DMS 273 treated with DMSO at 0.1 percent for 48 hours (cell line): ENCODE measurements around the gene PSMB10.

Experiments used
- DNase-seq: peaks from one replicate; lab custom pipeline; 2025; lab: John Stamatoyannopoulos, UW

The PSMB10 gene

GRCh38 chr16:67963662-67964321, 27.1 kb upstream of the PSMB10 start:
- no peak for DNase-seq

DNA sequence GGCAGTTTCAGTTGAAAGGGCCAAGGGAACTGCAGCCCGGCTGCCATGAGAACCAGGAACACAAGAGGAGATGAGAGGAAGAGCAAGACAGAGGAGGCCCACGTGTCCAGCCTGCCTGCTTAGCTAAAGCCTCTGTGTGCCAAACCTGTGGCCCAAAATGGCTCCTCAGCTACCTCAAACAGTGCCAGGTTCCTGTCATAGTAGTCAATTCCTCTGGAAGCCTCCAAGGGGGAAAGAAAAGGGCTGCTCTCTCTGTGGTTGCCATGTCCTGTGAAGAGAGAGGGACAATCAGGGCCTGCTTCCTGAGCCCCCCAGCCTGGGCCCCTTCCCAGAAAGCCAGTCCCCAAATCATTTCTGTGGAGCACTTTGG, 26.6 kb upstream of the PSMB10 start:
- DNase-seq, result no peak

GRCh38 chr16:67962135-67962534, 25.5 kb upstream of the PSMB10 start:
- no peak for DNase-seq

GRCh38 chr16:67961551-67961957, 24.9 kb upstream of the PSMB10 start:
- DNase-seq, result peak; percentile 37

- DNase-seq, result no peak
Observed at GRCh38 chr16:67959536-67960329, 23.1 kb upstream of the PSMB10 start.

DNA sequence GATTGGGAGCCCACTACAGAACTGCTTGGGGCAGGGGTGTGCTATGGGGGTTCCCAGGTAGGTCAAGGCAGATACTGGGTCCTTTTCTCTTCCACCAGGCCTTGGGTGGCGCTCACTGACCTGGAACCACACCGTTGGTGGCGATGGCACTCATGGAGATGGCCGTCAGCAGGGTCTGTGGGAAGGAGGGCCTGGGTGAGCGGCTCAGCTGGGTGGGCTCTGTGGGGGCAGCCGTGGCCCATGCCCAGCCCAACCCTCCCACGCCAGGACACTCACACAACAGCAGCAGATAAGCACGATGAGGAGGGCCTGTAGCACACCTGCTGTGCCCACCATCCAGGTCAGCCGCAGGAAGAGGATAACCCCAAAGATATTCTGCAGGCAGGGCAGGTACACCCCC, 21.0 kb upstream of the PSMB10 start:
- no peak for DNase-seq

GRCh38 chr16:67954421-67955196, 18.0 kb upstream of the PSMB10 start:
- DNase-seq, result no peak

DNA sequence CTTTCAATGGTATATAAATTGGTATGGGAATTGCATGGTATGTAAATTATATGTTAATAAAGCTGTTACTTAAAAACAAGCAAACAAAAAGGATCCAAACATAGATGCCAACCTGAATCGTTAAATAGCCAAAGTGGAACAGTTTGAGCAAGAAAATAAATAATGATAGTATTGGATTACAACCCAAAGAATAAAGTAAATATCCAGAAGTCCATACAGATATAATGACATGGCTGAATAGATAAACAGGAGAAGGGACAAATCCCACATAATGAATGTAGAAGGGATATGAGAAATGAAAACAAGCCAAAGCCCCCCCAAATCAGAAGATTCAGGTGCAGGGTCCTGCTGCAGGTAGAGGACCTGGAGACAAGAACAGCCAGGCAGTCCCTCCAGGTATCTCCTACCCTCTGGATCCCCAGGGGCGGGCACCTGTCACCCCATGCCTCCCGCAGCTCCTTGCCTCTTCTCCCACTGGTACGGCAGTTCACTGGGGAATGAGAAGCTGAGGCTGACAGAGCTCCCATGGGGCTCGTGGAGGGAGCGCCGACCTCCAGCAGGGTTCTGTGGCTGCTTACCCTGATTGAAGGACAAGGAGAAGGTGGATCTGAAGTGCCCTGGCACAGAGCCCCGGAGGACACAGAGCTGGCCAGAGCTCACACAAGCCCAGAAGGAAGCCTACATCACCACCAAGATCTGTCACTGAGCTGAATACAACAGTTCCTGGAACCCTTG, 17.2 kb upstream of the PSMB10 start:
- no peak for DNase-seq

DNA sequence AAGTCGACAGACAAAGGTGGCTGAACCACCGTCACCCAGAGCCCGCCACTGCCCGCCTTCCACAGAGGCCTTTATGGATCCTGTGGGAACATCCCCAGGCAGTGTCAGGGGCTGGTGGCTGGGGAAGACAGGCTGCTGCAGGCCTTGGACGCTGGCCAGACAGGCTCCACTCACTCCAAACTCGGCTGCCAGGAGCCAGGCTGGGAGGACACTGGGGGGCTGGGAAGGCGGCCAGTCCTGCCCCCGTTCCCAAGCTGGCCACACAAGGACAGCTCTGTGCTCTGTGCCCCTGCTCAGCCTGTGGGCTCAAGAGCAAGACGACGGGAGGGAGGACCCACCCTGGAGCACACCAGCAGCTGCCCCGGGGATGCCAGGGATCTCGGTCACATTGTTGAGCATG, 14.8 kb upstream of the PSMB10 start:
- DNase-seq, result no peak

GRCh38 chr16:67950335-67950843, 13.7 kb upstream of the PSMB10 start:
- DNase-seq, result no peak

GRCh38 chr16:67949645-67950044, 13.0 kb upstream of the PSMB10 start:
- no peak for DNase-seq

- DNase-seq, result no peak
Observed at GRCh38 chr16:67948015-67948414, 11.4 kb upstream of the PSMB10 start.

DNA sequence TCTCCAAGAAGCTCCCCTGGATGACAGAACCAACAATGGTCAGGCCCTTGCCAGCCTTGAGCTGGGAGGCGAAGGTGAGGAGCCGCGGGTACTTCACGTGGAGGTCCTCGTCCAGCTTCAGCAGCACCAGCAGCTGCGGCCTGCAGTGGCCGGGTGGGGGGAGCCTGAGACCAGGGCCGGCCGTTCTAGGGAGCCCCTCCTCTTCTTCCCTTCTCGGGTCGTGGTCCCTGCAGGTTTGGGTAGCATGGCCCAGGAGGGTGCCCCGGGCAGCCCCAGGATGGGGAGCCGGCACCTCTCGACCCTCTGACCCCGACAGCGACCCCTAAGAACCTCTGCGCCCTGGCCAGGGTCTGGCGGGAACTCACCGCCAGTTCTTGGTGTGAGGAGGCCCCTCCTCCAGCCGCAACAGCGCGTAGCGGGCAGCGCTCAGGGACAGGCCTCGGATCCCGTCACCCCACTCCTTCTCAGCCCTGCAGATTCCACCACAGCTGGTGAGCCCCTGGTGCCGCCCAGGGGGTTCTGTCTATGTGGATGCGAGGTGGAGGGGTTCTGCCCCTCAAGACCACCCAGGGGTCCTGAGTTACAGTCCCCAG, 10.4 kb upstream of the PSMB10 start:
- DNase-seq, result no peak

GRCh38 chr16:67946128-67946569, 9.5 kb upstream of the PSMB10 start:
- no peak for DNase-seq

DNA sequence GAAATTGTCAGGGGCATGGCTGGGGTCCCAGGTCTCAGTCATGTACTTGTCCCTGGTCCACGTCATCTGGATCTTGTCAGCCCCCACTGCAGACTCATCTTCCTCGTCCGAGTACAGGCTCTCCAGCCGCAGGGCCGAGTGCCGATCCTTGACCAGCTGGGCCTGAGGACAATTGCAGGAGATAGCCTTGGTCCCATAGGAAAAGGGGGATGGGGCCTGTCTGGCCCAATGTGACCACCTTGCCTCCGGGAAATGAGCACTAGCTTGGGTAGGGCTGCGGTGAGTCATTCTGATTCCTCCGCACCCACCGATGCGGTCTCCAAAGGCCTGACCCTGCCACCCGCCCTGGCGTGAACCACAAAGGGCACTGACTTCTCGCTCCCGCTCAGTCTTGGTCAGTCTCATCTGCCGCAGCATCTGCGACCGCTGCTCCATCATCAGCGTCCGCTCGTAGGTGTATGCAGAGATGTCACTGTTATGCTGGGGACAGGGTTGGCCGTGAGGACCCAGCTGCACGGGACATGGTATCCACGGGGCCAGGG, 8.8 kb upstream of the PSMB10 start:
- no peak for DNase-seq

- no peak for DNase-seq
Observed at GRCh38 chr16:67944690-67945391, 8.2 kb upstream of the PSMB10 start.

GRCh38 chr16:67943619-67944504, 7.2 kb upstream of the PSMB10 start, which contains the start of gene LCAT:
TSS of gene LCAT (minus strand) at chr16:67944120. CDS start at chr16:67944101, 19 bp downstream.
- no peak for DNase-seq

- DNase-seq, result no peak
Observed at GRCh38 chr16:67943256-67943618, 6.6 kb upstream of the PSMB10 start.

DNA sequence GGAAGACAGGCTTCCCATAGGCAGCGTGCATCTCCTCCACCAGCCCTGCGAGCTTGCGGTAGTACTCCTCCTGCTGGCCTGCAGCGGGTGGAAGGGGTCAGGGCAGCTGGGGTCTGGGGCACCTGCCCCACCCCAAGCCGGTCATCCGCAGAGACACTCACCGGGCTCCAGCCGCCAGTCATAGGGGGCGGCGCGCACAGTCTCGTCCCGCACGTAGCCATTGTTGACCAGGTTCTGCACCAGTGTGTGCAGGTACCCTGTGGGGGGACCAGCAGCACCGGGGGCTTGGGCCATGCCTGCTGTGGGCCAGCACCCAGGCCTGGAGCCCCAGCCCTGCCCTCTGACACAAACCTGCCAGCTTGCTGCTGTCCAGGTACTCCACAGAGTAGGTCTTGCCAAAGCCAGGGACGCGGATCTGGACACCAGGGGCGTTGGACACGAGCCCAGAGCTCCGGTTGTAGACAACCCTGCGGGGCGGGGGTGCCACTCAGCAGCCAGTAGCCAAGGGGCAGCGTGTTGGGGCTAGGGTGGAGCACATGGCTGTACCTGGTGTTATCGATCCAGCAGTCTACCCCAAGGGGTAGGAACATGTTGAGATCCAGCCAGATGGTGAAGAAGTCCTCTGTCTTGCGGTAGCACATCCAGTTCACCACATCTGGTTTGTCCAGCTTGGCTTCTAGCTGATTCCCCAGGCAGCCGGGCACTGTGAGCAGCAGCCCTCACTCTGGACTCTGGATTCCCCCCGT, 6.0 kb upstream of the PSMB10 start:
- DNase-seq, result no peak
